Brain pericyte (primary cell): ENCODE data around the gene KCP.
"Not testable (repeated sequence)": the region's sequence is repeated elsewhere in the genome, so short reads cannot be mapped to it uniquely, and the experiment has no call there.

Experiments used
- DNase-seq: peaks from one replicate; pipeline ENCODE4 v3.0.0-alpha.2; 2012; ENCODE audit warnings: low read depth, low spot score

Gene KCP

DNA sequence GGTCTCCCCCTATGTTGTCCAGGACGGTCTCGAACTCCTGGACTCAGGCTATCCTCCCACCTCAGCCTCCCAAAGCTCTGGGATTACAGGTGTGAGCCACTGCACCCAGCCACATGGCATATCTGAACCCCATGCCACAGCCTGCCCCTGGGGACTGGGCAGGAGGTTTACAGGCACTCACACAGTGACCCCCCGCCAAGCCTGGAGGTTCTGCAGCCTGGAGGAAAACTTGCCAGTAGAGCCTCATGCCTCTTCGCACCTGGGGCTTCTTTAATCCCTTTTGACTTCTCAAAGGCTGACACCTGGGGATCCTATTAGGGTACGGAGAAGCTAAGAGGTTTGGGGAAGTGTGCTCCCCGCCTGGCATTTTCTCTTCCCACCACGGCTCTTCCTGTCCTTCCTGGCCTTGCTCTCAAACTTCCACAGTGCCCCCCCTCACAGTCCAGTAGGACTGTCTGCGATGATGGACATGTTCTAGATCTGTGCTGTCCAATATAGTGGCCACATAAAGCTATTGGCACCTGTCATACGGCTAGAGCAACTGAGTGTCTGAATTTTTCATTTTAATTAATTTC, 11.4 kb upstream of the KCP start:
- DNase-seq: no peak

DNA sequence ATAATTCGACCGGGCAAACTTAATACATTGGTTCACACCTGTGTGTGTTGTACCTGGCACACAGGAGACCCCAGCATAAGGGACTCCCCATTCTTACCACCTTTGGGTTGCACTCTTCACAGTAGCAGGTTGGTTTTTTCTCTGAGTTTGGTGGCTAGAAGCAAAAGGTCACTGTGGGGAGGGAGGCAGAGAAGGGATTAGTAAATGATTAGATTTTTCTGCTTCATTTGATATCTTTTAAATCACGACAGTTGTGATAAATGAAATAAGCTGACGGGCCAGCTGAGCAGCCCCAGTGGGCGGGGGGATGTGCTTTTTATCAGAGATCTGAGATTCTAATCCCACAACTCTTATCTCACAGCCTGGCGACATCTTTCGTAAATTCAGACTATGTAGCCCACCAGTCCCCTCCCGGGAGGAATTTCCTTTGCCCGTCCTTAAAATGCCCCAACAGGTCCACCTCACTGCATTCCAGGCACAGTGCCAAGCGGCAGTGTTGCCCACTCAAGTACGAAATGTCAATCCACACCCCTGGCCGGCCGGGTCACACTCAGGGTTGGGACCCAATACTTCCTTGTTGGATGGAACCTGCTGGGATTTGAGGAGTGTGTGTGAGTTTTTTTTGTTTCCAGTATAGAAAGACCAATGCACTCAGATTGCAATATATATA, 10.5 kb upstream of the KCP start:
- DNase-seq: no peak

DNA sequence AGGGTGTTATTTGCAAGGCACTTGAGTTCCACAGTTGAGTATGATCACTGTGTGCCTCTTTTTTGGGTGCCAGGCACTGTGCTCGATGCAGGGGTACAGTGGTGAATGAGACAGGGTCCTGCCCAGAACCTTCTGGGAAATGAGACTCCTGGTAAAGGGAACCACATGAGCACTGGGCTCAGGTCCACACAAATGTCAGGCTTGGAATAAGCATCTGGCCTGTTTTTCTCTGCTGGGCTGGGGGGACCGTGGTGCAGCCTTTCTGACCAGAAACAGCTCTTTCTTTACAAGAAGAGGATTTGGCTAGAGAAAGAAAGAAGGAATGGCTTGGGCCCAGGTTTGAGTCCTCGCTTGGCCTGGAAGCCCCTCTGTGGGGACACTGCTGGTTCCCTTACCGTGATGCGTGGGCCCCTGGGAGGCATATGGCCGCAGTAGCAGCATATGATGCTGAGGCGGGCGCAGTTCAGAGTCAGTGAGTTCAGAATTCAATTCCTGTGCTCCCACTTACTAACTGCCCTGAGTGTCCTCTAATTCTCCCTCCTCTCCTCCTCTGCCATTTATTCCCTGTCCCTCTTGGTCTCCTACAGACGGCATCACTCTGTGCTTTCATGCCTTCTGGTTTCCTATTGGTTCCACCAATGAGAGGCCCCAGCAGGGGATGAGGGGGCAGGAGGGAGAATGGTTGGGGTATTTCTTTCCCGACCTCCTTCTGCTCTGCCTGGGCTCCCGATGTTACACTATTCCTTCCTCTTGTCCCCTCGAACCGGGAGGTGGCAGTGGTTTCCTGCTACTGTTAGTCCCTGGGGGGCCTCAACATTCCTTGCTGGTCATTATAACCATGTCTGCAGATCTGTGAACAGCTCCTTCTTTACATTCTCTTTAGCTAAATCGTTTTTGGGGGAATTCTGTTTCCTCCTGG, 9.6 kb upstream of the KCP start:
- DNase-seq: no peak

DNA sequence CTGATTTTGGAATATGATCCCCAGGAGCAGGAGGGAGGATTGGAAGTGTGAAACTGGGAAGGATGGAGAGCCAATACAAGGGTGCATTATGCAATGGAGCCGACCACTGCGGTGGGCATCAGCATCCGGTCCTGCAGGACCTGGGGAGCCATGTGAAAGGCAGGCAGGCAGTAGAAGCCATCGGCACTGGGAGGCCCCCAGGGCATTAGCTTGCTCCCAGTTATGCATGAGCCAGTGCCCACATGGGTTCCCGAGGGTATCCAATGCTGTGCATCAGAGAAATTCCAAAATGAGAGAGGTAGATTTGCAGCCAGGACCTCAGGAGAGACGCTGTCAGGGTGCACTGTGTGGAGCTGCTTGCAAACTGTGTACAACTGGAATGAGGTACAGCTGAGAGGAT, 8.7 kb upstream of the KCP start:
- DNase-seq: no peak

DNA sequence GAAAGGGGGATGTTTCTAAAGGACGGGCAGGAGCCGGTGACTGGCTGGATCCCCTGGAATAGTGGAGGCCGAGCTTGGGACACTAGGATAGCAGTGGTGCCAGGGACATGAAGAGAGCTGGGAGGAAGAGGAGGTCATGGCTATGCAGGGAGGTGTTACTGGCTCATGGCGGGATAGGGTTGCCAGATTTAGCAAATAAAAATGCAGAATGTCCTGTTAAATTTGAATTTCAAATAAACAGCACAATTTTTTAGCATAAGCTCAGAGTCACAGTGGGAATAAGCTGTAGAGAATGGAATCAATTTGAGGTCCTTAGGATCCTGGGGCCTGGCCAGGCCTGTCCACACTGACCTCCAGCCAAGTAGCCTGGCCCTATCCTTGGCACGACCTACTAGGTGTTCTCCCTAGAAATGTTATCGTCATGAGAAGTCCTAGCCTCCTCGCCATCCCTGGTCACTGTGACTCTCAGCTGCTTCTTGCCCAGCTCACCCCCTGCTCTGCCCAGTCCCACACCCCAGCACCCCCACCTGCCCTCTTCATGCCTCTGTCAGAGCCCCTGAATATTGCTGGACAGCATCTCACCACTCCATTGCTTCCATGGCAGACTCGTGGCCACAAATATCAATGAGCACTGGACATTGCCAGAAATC, 7.6 kb upstream of the KCP start:
- no peak for DNase-seq

DNA sequence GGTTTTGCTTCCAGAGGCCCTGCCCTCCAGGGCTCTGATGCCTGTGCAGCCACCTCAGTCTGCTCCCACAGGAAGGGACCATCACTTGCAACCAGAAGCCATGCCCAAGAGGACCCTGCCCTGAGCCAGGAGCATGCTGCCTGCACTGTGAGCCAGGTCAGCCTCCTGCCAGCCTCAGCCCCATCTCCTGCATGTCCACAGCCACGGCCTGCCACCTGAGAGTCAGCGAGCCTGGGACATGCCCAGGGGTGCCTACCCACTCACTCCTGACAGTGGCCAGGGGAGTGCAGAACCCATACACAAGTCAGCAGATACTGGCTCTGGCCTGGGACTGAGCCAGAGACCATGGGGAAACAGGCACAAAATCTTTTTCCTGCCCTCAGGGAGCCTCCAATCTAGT, 6.6 kb upstream of the KCP start:
- DNase-seq: no peak

DNA sequence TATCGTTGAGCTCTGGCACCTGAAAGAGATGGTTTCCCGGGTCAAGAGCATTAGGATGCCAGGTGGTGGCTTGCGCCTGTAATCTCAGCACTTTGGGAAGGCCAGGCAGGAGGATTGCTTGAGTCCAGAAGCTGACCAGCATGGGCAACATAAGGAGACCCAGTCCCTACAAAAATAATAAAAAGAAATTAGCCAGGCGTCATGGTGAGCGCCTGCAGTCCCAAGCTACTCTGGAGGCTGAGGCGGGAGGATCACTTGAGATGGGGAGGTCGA, 6.1 kb upstream of the KCP start:
- DNase-seq: no peak

DNA sequence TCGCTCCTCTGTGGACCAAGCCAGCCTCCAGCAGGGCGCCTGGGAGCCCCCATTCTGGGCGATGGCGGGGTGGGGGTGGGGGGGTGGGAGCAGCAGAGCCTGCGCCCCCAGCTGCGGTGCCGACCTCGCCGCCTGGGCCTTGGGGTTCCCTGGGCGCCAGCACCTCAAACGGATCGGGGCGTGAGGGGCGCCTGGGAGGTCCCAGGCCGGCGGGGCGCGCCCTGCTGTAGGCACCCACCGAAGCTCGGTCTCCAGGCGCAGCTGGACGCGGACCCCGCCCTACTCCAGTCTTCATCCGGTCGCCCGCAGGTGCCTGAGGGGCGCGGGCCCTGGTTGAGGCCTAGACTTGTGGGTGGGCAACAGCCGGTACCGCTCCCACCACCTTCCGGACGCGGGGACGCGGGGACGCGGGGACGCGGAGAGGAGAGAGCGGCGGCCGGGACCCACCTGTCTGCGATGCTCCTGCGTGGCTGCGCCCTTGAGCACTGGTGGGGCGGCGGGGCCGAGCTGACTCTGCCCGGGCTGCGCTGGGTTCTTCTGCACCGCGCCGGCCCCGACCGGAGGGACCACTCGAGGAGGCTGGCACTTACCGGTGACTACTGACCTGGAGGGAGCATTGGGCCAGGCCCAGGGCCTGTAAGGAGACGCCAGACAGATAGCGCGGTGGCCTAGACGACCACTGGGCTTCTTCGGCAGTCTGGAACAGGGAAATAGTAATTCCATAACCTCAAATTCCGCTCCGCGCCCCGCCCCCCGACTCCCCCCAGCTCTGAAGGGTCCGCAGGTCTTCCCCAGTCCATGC, 5.5 kb upstream of the KCP start:
- no peak for DNase-seq

DNA sequence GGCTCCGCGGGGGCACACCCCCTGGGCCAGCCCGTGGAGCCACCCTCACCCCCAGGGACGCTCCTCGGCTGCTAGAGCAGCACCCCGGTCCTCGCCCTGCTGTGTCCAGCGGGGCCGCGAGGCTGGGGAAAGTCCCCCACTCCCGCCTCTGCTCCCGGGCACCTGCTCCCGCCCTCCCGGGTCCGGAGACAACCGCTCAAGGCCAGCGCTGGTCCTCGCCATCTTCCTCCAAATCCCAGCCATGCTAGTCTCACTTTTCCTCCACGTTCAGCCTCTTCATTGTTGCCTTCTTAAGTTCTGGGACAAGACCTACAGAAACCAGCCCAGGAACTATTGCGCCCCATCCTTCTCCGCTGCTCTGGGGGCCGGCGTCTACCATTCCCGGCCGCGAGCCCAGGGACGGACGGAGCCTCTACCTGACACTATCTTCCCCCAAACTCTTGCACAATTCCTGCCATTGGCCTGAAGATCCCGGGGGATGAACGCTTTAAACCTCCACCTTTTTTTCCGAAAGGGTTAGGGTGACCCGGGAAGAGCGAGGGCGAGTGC, 4.8 kb upstream of the KCP start:
- DNase-seq: no peak

DNA sequence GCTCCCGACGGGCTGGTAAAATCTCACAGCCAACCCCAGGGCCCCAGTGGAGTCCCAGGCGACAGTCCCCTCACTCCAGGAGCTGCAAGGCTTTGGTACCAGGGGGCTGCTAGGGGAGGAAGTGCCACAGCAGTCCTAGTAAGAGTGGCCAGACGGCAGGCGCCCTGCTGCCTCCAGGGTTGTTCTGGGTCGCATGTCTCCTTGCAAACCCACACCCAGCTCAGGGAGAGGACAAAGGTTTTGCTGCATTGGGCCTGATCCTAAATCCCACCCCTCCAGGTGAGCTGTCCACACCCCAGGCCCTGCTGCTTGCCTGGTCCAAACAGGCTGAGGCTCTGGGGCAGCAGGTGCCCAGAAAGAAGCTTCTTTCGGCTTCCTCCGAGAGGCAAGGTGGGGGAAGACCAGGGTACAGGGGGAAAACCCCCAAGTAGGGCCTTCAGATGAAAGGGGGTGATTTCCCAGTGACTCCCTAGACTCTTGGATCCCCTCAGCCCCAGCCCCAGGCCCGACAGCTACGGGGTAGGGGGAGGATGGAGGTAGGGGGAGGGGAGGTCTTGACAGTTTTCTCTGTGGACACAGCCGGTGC, 4.2 kb upstream of the KCP start:
- no peak for DNase-seq

DNA sequence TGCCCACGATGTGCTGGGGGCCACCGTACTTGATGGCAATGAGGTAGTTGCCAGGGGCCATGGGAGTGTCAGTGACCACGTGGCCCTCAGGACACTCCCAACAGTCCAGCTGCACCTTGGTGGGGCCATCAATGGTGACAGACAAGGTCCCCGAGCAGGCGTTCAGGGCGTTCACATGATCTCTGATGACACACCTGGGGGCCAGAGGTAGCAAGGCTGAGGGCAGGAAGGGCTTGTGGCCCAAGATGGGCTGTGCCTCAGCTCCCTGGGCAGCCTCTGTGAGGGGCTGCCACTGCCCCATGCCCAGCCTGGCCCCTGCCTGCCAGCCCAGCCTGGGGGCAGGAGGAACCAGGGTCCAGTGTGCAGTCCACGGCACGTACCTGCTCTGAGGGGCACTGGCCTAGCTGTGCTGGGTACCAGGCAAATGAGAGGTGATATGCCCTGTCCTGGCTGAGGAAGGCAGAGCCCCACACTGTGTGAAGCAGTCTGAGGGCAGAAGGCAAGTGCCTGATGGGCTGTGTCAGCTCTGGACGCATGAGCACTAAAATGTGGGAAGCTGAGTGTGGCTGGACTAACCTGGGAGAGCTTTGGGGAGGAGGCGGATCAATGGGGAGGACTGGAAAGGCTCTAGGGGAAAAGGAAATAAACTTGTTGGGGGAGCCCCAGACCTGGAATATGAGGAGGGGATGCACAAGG, 3.5 kb upstream of the KCP start:
- DNase-seq: no peak

DNA sequence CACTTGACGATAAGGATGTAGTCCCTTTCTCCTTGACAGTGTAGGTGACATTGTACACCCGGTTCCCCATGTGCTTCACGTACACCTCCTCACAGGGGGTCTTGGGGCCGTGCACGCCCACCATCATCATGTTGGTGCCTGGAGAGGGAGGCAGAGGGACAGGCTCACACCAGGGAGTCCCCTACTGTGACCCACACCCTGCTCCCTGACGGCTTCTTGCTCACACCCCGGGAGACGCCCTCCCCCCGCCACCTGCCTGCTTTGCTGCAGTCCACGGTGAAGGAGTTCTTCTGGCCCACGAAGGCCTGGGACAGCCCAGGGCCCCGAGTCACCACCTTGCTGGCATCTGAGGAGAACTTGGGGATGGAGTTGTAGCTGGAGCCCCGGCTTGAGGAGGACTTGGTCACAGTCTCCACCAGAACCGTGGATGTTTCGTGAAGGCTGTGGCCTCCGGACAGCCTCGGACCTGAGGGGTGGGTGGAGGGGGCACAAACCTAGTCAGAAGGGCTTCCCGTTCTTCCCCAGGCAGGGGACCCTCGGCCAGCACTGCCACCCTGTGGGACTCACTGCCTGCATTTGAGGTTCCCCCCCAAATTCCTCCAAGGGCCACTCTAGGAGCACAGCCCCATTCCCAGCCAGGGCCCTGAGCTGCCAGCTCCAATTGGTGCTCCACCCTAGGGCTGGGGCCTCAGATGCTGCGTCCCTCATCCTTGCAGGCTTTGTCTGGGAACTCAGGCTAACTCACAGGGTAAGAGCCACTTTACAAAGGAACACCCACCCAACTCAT, 2.4 kb upstream of the KCP start:
- not testable (repeated sequence) for DNase-seq

DNA sequence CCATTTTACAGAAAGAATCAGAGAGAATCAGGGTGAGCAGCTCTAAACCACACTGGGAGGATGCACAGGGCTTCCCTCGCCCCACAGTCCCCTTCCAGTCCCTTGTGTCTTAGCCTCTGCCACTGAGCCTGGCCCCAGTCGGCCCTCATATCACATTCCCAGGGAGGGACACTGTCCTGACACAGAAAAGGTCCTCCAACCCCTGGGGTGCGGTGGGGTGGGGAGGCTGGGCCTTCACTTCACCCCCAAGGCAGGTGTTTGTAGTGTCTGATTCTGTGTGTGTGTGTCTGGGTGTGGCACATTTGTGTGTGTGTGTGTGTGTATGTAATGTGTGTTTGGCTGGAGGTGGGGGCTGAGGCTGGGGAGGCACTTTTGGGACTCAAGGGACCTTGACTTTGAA, 1.8 kb upstream of the KCP start:
- DNase-seq: no peak

DNA sequence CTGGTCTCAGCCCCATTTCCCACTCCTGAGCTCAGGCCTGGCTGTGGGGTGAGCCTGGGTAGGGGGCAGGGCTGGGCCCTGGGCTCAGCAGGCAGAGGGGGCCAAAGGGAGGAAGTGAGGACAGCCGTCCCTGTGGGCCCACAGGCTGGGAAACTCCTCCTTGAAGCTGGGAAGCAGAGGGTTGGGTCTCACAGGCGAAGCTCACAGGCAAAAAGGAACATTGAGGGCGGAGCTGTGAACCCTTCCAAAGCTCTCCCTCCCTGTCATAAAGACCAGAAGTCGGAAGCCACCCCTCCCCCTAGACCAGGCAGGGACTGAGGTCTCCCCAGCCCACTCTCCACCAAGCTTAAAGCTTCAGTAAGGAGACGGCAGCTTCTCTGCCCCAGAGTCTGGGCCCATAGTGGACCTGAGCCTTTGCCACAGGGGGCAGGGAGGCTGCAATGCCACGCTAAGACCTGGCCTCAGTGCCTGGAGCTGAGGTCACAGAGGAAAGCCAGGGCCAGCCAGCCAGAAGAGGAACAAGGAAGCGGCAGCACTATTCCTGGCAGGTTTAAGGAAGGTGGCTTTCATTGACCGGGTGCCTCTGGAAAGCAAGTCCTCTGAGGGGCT, 1.0 kb upstream of the KCP start:
- no peak for DNase-seq

DNA sequence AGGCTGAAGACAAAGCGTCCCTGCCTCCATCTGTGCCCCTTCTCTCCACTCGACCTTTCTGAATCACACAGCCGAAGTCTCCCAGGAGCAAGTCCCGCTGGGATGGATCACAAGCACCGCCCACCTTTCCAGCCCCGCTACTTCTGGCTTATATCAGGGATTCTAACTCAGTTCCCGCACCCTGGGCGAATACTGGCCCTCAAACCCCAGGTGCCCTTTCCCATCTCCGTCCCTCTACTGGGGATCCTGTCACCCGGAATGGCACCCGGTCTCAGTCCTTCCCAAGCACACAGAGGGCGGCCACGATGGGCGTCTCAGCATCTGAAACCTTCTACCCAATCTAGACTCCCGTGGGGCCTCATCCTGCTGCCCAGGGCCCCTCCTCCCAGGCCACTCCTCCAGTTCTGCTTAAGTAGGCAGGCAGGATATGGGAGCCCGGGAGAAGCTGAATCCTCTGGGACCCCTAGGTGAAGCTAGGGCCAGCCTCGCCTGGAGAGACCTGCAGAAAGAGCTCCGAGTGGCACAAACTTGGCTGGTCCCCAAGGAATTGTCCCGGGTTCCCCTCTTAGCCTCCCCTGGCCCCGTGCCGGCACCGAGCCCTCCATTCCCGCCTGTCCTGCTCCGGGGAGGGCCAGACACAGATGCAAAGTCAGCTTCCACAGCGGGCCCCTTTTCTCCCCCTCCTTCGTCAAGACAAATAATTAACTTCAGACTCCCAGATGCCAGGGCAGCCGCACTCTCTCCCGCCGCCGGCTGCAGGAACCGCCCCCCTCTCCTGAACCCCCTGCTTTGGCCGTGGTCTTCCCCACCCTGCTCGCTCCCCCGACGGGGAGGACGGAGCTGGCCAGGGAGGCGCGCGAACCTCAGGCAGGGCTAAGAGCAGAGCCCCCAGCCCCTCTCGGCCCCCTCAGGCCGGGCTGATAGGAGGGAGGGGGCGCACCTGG, 612 bp downstream of the KCP start:
- no peak for DNase-seq

DNA sequence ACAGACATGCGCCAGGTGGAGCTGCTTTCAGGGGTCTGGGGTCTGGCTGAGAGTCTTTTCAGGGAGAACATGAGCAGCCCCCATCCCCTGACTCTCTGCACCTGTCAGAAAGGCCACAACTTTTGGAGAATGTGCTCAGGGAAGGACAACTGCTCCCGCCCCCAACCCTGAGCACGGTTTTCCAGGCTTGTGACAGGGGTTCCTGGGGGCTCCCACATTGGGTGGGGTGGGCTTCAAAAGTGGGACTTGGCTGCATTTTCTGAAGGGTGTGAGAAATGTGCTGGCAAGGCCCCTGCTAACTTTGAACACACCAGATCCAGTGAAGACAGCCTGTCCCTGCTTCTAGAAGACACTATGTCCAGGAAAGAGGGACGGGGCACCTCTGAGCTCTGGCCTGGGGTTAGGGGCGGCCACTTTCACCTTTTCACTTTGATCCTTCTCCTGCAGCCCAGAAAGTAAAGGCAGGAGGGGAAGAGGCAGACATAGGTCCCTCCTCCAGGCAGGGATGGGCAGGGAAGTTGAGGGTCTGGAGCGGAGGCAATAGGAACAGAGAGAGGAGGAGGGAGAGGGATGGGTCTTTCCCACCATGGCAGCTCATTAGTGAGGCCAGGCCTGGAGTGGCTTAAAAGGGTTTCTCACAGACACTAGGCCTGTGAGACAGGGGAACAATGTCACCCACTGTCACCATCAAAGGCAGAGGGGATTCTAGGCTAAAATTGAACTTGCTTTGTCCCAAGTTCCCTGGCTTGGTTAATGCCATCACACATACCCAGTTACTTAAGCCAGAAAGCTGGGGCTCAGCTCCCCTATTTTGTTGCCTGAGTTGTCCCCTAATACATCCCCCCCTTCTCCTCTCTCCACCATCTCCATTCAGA, 1.5 kb downstream of the KCP start:
- no peak for DNase-seq
